Gastrocnemius medialis (tissue), 4 donors: ENCODE data around the gene TSSC4. TPM values are rescaled to one million over a fixed set of nuclear protein-coding genes. Genes with fewer than 3 reads are reported as not detected.

Source experiments
- ATAC-seq, 2 donors: fragments of 150-250 bp; one replicate each; pipeline ENCODE4 v1.9.1; 2016
- DNase-seq, 2 donors: peaks; one replicate each; pipeline ENCODE4 v3.0.0-alpha.2; 2019
- H3K27ac ChIP-seq, 4 donors: fragments of 200-600 bp; sonication (generic); 1 replicate in 1 of 4; 2 replicates in 3 of 4; pipeline ENCODE4 v1.5.1; 2016 to 2018; ENCODE audit warnings: mild to moderate bottlenecking in 2 of 4, moderate library complexity in 1 of 4
- H3K27me3 ChIP-seq, 3 donors: fragments of 200-600 bp; sonication (generic) in 2 of 3; 1 replicate in 1 of 3; 2 replicates in 2 of 3; pipeline versions ENCODE4 v1.5.1 to v1.6.0; 2016 to 2019; ENCODE audit warnings: mild to moderate bottlenecking in 1 of 3, moderate library complexity in 1 of 3
- H3K36me3 ChIP-seq, 2 donors: fragments of 200-600 bp; sonication (generic) in 1 of 2; one replicate each; pipeline ENCODE4 v1.5.1; 2017 to 2018
- H3K4me1 ChIP-seq, 2 donors: fragments of 200-600 bp; sonication (generic) in 1 of 2; one replicate each; pipeline ENCODE4 v1.5.1; 2016 to 2017; ENCODE audit warnings: mild to moderate bottlenecking in 2 of 2
- H3K4me3 ChIP-seq, 4 donors: fragments of 200-600 bp; sonication (generic) in 3 of 4; 1 replicate in 1 of 4; 2 replicates in 3 of 4; pipeline ENCODE4 v1.5.1; 2016 to 2019; ENCODE audit warnings: mild to moderate bottlenecking in 2 of 4
- H3K9me3 ChIP-seq, 3 donors: fragments of 200-600 bp; sonication (generic) in 2 of 3; 1 replicate in 1 of 3; 2 replicates in 2 of 3; pipeline ENCODE4 v1.5.1; 2016 to 2019
- CTCF ChIP-seq, 5 experiments: fragments of 450-650 bp in 3 of 5; fragments of 200-600 bp in 2 of 5; sonication (generic) in 2 of 5; IDR thresholded peaks in 4 of 5; conservative IDR thresholded peaks in 1 of 5; 1 replicate in 4 of 5; 2 replicates in 1 of 5; pipeline ENCODE4 v1.5.1; 2016 to 2019; ENCODE audit warnings: antibody characterized with exemption in 5 of 5, mild to moderate bottlenecking in 3 of 5, moderate library complexity in 3 of 5
- POLR2A ChIP-seq, 2 donors: fragments of 450-650 bp; IDR thresholded peaks; one replicate each; pipeline ENCODE4 v1.6.1; 2017; ENCODE audit warnings: antibody characterized with exemption in 2 of 2, mild to moderate bottlenecking in 2 of 2, moderate library complexity in 2 of 2
- in situ Hi-C, 4 donors: fragments of 200-750 bp; cut with MboI; loops; one replicate each; pipeline versions ENCODE4 v1.15.0 to v1.8.0; 2017; ENCODE audit warnings: low sequenced_read_pairs in 4 of 4
- intact Hi-C: fragments of 100-400 bp; cut with DNase I; formaldehyde crosslinking; loops from one replicate; pipeline ENCODE4 v1.15.1; 2023; ENCODE audit warnings: low total_unique reads
- total RNA-seq, 4 donors: library from RNA; depleted of rRNA; stranded (reverse); fragments of >200 nt; gene quantifications; one replicate each; pipeline versions ENCODE4 v1.1.0 to v1.2.3, GENCODE V29; 2016

Gene TSSC4
- total RNA-seq, 4 donors from 2014 or later, result 53.4 to 92.5 (median 76.8) TPM

GRCh38 chr11:2444821-2445745 is 44.5 kb downstream of the TSSC4 start, which contains the start of gene KCNQ1:
Gene KCNQ1, plus strand, starts transcription at chr11:2445008. Its CDS starts 91 bp downstream, at chr11:2445099.
- intact Hi-C loops (loop anchor here (5.0 kb wide), 1 partner anchor 87 kb away; no protein-coding TSS in a partner anchor), in situ Hi-C loops (loop anchor here in 2 of 4 donors (25.0 kb wide), 2 partner anchors 258 to 442 kb away; partner anchors contain the start of gene CDKN1C (in 1 of the 2))
- no peaks in the 10 kb centered on the region for H3K4me1 ChIP-seq
- TF ChIP-seq CTCF (IDR thresholded peaks at IDR 0.05 in 4 of 5, conservative IDR thresholded peaks at IDR 0.05 in 1 of 5) (no peak), POLR2A (IDR thresholded peaks at IDR 0.05) (peak in 1 of 2 donors; percentile 33)
- H3K27ac ChIP-seq, result no peak within 1 kb of the TSS
- H3K27me3 ChIP-seq, result peaks cover 25 to 45% (median 42%) of the 10 kb centered on the region in 3 donors
- H3K36me3 ChIP-seq, result no peaks in the 10 kb centered on the region
- no peaks in the 10 kb centered on the region for H3K9me3 ChIP-seq
- H3K4me3 ChIP-seq, result peak within 1 kb of the TSS; percentile 31 to 49 (median 38)
- ATAC-seq (peak in 1 of 2 donors; percentile 57), DNase-seq (no peak)

- DNase-seq, result no peak
- H3K36me3 ChIP-seq, result no peaks in the 10 kb centered on the region
- intact Hi-C loops (no loop called here), in situ Hi-C loops (loop anchor here in 2 of 4 donors (25.0 kb wide), 2 partner anchors 259 to 441 kb away; partner anchors contain the start of gene CDKN1C (in 1 of the 2))
- no peaks in the 10 kb centered on the region for H3K9me3 ChIP-seq
- no peak for ATAC-seq
- TF ChIP-seq CTCF (IDR thresholded peaks at IDR 0.05 in 4 of 5, conservative IDR thresholded peaks at IDR 0.05 in 1 of 5), result no peak
- TF ChIP-seq POLR2A (IDR thresholded peaks at IDR 0.05), result no peak
- H3K4me3 ChIP-seq, result peak overlapping the region in 3 of 4 donors; percentile 38 to 49 (median 38)
- no peaks in the 10 kb centered on the region for H3K4me1 ChIP-seq
- no peak overlapping the region for H3K27ac ChIP-seq
- peaks cover 25 to 47% (median 45%) of the 10 kb centered on the region in 3 donors for H3K27me3 ChIP-seq
These were observed 45.4 kb downstream of the TSSC4 start for GRCh38 chr11:2445746-2446551.

- in situ Hi-C loops, result loop anchor here in 2 of 4 donors (25.0 kb wide), 2 partner anchors 259 to 441 kb away; partner anchors contain the start of gene CDKN1C (in 1 of the 2)
- DNase-seq (no peak), ATAC-seq (no peak)
- TF ChIP-seq POLR2A (IDR thresholded peaks at IDR 0.05), result no peak
- TF ChIP-seq CTCF (IDR thresholded peaks at IDR 0.05 in 4 of 5, conservative IDR thresholded peaks at IDR 0.05 in 1 of 5), result no peak
- intact Hi-C loops, result no loop called here
- no peaks in the 10 kb centered on the region for H3K9me3 ChIP-seq
- H3K27me3 ChIP-seq, result peaks cover 21 to 49% (median 46%) of the 10 kb centered on the region in 3 donors
- no peaks in the 10 kb centered on the region for H3K36me3 ChIP-seq
- H3K4me1 ChIP-seq, result no peaks in the 10 kb centered on the region
- H3K4me3 ChIP-seq, result peak overlapping the region in 1 of 4 donors; percentile 49
- no peak overlapping the region for H3K27ac ChIP-seq
These were observed 46.2 kb downstream of the TSSC4 start for GRCh38 chr11:2446590-2447252.
